IMR-90 (cell line): Measurements from ENCODE around the gene LIMS2. TPM values are rescaled to one million over a fixed set of nuclear protein-coding genes. Genes with fewer than 3 reads are reported as not detected.

Source experiments
- ATAC-seq: fragments of 200-7000 bp; cut with Tn5 transposase; 2 replicates; pipeline ENCODE4 v1.9.1; 2020; ENCODE audit warnings: low read depth, mild to moderate bottlenecking, moderate library complexity
- BruUV-seq: library from RNA; stranded (reverse); fragments of 400-500 nt; replicated peaks from 2 replicates; lab custom pipeline; 2021; lab: Mats Ljungman, UMichigan
- CTCF ChIA-PET: fragments of 300-600 bp; formaldehyde crosslinking; extraction: SDS; loops from one replicate; lab custom pipeline; 2021; ENCODE audit warnings: antibody characterized with exemption; lab: Yijun Ruan, JAX
- POLR2A ChIA-PET: fragments of 300-600 bp; sonication (Branson Sonifier 250); formaldehyde crosslinking; loops from one replicate; lab custom pipeline; 2022; ENCODE audit warnings: antibody characterized with exemption; ENCODE audit not compliant: unreplicated experiment; lab: Charles Lee
- DNase-seq: peaks from one replicate; pipeline ENCODE4 v3.0.0; 2013
- H2AFZ ChIP-seq: replicated peaks from 2 replicates; pipeline ENCODE3; 2013; ENCODE audit warnings: low read length, mild to moderate bottlenecking; ENCODE audit not compliant: poor library complexity
- H2AK5ac ChIP-seq: 2 replicates; pipeline ENCODE4 v1.6.1; 2013; ENCODE audit warnings: low read depth, low read length, inconsistent platforms
- H2AK9ac ChIP-seq: replicated peaks from 2 replicates; pipeline ENCODE3; 2013; ENCODE audit warnings: mild to moderate bottlenecking, low read depth, low read length, moderate library complexity; ENCODE audit not compliant: poor library complexity
- H2BK120ac ChIP-seq: 2 replicates; pipeline ENCODE4 v1.6.1; 2013; ENCODE audit warnings: low read depth, low read length, inconsistent platforms
- H2BK15ac ChIP-seq: 3 replicates; pipeline ENCODE4 v1.6.1; 2013; ENCODE audit warnings: low read depth, low read length, inconsistent platforms
- H2BK20ac ChIP-seq: 2 replicates; pipeline ENCODE4 v1.6.1; 2013; ENCODE audit warnings: low read depth, mild to moderate bottlenecking, inconsistent platforms, low read length, moderate library complexity
- H2BK5ac ChIP-seq: 2 replicates; pipeline ENCODE4 v1.6.1; 2013; ENCODE audit warnings: mild to moderate bottlenecking, low read depth, low read length, inconsistent platforms; ENCODE audit not compliant: poor library complexity, severe bottlenecking
- H3K14ac ChIP-seq: replicated peaks from 2 replicates; pipeline ENCODE4 v1.6.1; 2013; ENCODE audit warnings: low read depth, low read length, inconsistent platforms
- H3K18ac ChIP-seq: 2 replicates; pipeline ENCODE4 v1.6.1; 2013; ENCODE audit warnings: low read depth, low read length, control low read depth
- H3K23ac ChIP-seq: 2 replicates; pipeline ENCODE4 v1.6.1; 2013; ENCODE audit warnings: low read depth, low read length, inconsistent platforms
- H3K27ac ChIP-seq: 2 replicates; pipeline ENCODE4 v1.5.1; 2013; ENCODE audit warnings: mild to moderate bottlenecking, control low read depth, low read length; ENCODE audit not compliant: insufficient read depth
- H3K27me3 ChIP-seq: 2 replicates; pipeline ENCODE4 v1.6.1; 2013; ENCODE audit warnings: low read length; ENCODE audit not compliant: control insufficient read depth, insufficient read depth
- H3K36me3 ChIP-seq: 2 replicates; pipeline ENCODE4 v1.6.1; 2013; ENCODE audit warnings: low read length, mixed read lengths; ENCODE audit not compliant: control insufficient read depth, insufficient read depth
- H3K4ac ChIP-seq: 2 replicates; pipeline ENCODE4 v1.6.1; 2013; ENCODE audit warnings: low read depth, low read length, inconsistent platforms
- H3K4me1 ChIP-seq: 2 replicates; pipeline ENCODE4 v1.6.1; 2013; ENCODE audit warnings: low read length, mixed read lengths; ENCODE audit not compliant: control insufficient read depth, insufficient read depth
- H3K4me2 ChIP-seq: 2 replicates; pipeline ENCODE4 v1.6.1; 2013; ENCODE audit warnings: low read depth, mild to moderate bottlenecking, control low read depth, low read length, moderate library complexity
- H3K4me3 ChIP-seq: 2 replicates; pipeline ENCODE4 v1.5.1; 2013; ENCODE audit warnings: low read depth, mild to moderate bottlenecking, control low read depth, low read length, moderate library complexity; ENCODE audit not compliant: insufficient read depth
- H3K56ac ChIP-seq: 2 replicates; pipeline ENCODE4 v1.6.1; 2013; ENCODE audit warnings: low read length, inconsistent platforms; ENCODE audit not compliant: insufficient read depth; ENCODE audit errors: extremely low read depth
- H3K79me1 ChIP-seq, 2 experiments: 2 replicates each; pipeline ENCODE4 v1.6.1; 2013; ENCODE audit warnings: low read length in 2 of 2, inconsistent platforms in 1 of 2, low read depth in 1 of 2
- H3K9ac ChIP-seq: 2 replicates; pipeline ENCODE4 v1.6.1; 2013; ENCODE audit warnings: low read depth, low read length, control low read depth
- H3K9me1 ChIP-seq: 2 replicates; pipeline ENCODE4 v1.6.1; 2013; ENCODE audit warnings: low read length, inconsistent platforms; ENCODE audit not compliant: insufficient read depth
- H3K9me3 ChIP-seq: 2 replicates; pipeline ENCODE4 v1.6.1; 2013; ENCODE audit warnings: low read length; ENCODE audit not compliant: control insufficient read depth, insufficient read depth
- H4K20me1 ChIP-seq: 2 replicates; pipeline ENCODE4 v1.6.1; 2013; ENCODE audit warnings: low read length, inconsistent platforms; ENCODE audit not compliant: insufficient read depth
- H4K5ac ChIP-seq: 2 replicates; pipeline ENCODE4 v1.6.1; 2013; ENCODE audit warnings: mild to moderate bottlenecking, low read depth, low read length, control low read depth
- H4K8ac ChIP-seq, 2 experiments: 2 replicates each; pipeline ENCODE4 v1.6.1; 2013; ENCODE audit warnings: low read depth in 2 of 2, low read length in 2 of 2, control low read depth in 1 of 2, inconsistent platforms in 1 of 2
- H4K91ac ChIP-seq: 2 replicates; pipeline ENCODE4 v1.6.1; 2013; ENCODE audit warnings: low read depth, low read length, inconsistent platforms; ENCODE audit not compliant: insufficient read depth
- FOS ChIP-seq: fragments of 150-350 bp; IDR thresholded peaks from 2 replicates; pipeline ENCODE4 v1.6.1; 2016; ENCODE audit warnings: low read depth, low read length
- POLR2A ChIP-seq: IDR thresholded peaks from 2 replicates; pipeline ENCODE4 v1.6.1; 2012; ENCODE audit warnings: mild to moderate bottlenecking, low read depth, low read length
- WGBS, 2 experiments: methylation state at CpG; one replicate each; pipeline versions ENCODE4 v1.1.5 to v1.1.7; 2013; ENCODE audit warnings: missing lambda C conversion rate in 2 of 2; ENCODE audit not compliant: insufficient read length in 1 of 2; ENCODE audit errors: extremely low coverage in 2 of 2; 5-methylcytosine and 5-hydroxymethylcytosine counted together
- dilution Hi-C: fragments of 300-500 bp; cut with HindIII; formaldehyde crosslinking; loops from one replicate; pipeline ENCODE4 v1.14.3; 2018; ENCODE audit warnings: low sequenced_read_pairs; ENCODE audit not compliant: unreplicated experiment
- in situ Hi-C: fragments of 300-500 bp; cut with MboI; formaldehyde crosslinking; loops from 3 replicates; pipeline ENCODE4 v1.14.3; 2019; ENCODE audit warnings: low sequenced_read_pairs, inconsistent platforms, mixed read lengths
- intact Hi-C: fragments of 100-400 bp; cut with micrococcal nuclease; formaldehyde crosslinking; loops from 2 replicates; pipeline ENCODE4 v1.10.0; 2022
- polyA plus RNA-seq, 3 experiments: library from polyadenylated mRNA; depleted of rRNA; stranded (reverse); fragments of >200 nt; gene quantifications; 2 replicates each; pipeline ENCODE4 v1.2.3, GENCODE V29; 2012; ENCODE audit warnings: low replicate concordance in 1 of 3
- total RNA-seq: library from RNA; depleted of rRNA; stranded (reverse); fragments of >200 nt; gene quantifications from 2 replicates; pipeline ENCODE4 v1.2.3, GENCODE V29; 2012

The LIMS2 gene
- total and polyA plus RNA-seq, 2 of the 4 experiments (the other 2 are of a cell fraction) = 1.3 to 18.8 TPM

DNA sequence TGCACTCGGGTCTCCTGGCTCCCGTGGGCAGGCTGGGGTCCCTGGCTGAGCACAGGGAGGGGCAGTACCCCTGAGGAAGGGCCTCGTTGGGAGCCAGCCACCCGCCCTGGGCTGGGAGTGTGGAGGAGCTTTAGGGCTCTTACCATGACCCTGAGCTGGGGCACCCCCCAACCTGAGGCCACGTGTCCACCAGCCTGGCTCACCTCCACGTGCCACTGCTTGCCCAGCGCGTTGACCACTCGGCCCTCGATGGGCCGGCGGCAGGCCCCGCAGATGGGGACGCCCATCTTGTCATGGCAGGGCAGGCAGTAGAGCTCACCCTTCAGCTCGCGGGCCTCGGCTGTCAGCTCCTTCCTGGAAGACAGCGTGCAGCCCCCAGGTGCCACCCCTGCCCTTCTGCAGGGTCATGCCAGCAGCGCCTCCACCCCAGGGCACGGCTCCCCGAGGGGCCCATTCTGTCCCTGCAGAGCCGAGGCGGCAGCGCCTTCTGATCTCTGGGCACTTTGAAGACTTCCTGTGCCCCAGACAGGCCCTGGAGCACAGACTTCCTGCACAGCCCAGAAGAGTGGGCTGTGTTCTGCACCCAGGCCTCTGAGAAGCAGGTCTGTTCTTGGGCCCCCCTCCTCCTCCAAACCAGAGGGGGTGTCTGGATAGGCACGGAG is 33.4 kb downstream of the LIMS2 start:
- ChIA-PET CTCF (no interaction called here), POLR2A (no interaction called here)
- Histone ChIP-seq H2AK5ac (no peak overlapping the region), H3K9me3 (no peaks in the 10 kb centered on the region), H2AK9ac (no peak overlapping the region), H2BK15ac (no peak overlapping the region), H3K23ac (no peak overlapping the region), H4K91ac (no peak overlapping the region), H3K4me2 (no peak overlapping the region), H2BK120ac (no peak overlapping the region), H3K4me1 (peaks cover 13% of the 10 kb centered on the region), H4K8ac (no peak overlapping the region), H3K27me3 (no peaks in the 10 kb centered on the region), H3K9me1 (peaks cover 9% of the 10 kb centered on the region), H3K9ac (no peak overlapping the region), H3K18ac (no peak overlapping the region), H2AFZ (peak overlapping the region; percentile 44), H3K14ac (no peak overlapping the region), H3K27ac (no peak overlapping the region), H4K20me1 (no peaks in the 10 kb centered on the region; the same call in 1 of the 2 replicates), H3K4ac (no peak overlapping the region), H3K56ac (no peak overlapping the region), H3K79me1 (peaks cover 0 to 11% of the 10 kb centered on the region in 2 experiments; a peak in 2 of 4 replicates), H2BK20ac (no peak overlapping the region), H2BK5ac (no peak overlapping the region), H3K36me3 (peaks cover 2% of the 10 kb centered on the region; the same call in 1 of the 2 replicates), H4K5ac (no peak overlapping the region), H3K4me3 (no peak overlapping the region)
- TF ChIP-seq POLR2A = no peak
- no peak for TF ChIP-seq FOS
- intact Hi-C loops (no loop called here), in situ Hi-C loops (no loop called here), dilution Hi-C loops (no loop called here)
- DNase-seq (no peak), ATAC-seq (no peak)
- no TSS peak for BruUV-seq
- WGBS, 2 experiments = 78% methylated on average over 21 of the region's 25 CpGs; no CpG with 5 or more reads in 1 of the 2 experiments
